Stimulated activated CD8-positive, alpha-beta memory T cell treated with anti-CD3 and anti-CD28 coated beads, Interleukin-15, amount 100 ng/mL, for 4 hours (primary cell): ENCODE measurements around the gene CA5B.
"Not testable (repeated sequence)": the region's sequence is repeated elsewhere in the genome, so short reads cannot be mapped to it uniquely, and the experiment has no call there.

ENCODE experiments used
- DNase-seq, 2 donors: peaks; one replicate each; pipeline ENCODE4 v3.0.0-alpha.2; 2020; ENCODE audit warnings: low read depth in 2 of 2

CA5B gene

GRCh38 chrX:15747626-15748173 lies 9.6 kb downstream of the CA5B start:
- DNase-seq = no peak

GRCh38 chrX:15748841-15749240 lies 10.8 kb downstream of the CA5B start:
- no peak for DNase-seq

- DNase-seq = no peak
These were observed 11.9 kb downstream of the CA5B start for GRCh38 chrX:15749642-15750610.

GRCh38 chrX:15750611-15751154 lies 12.6 kb downstream of the CA5B start:
- DNase-seq = no peak

- DNase-seq = no peak
These were observed 13.2 kb downstream of the CA5B start for GRCh38 chrX:15751155-15751819.

GRCh38 chrX:15755091-15755490 lies 17.0 kb downstream of the CA5B start:
- no peak for DNase-seq

GRCh38 chrX:15758140-15758539 lies 20.1 kb downstream of the CA5B start:
- no peak for DNase-seq

- DNase-seq = not testable (repeated sequence)
These were observed 21.8 kb downstream of the CA5B start for GRCh38 chrX:15759886-15760285.

- no peak for DNase-seq
These were observed 23.6 kb downstream of the CA5B start for GRCh38 chrX:15761564-15762191.

- no peak for DNase-seq
These were observed 31.4 kb downstream of the CA5B start for GRCh38 chrX:15769300-15769954.

GRCh38 chrX:15781961-15782699 lies 44.1 kb downstream of the CA5B start:
- DNase-seq = no peak

GRCh38 chrX:15785176-15785750 lies 47.2 kb downstream of the CA5B start:
- DNase-seq = no peak

- DNase-seq = no peak
These were observed 48.8 kb downstream of the CA5B start for GRCh38 chrX:15786915-15787314.

- DNase-seq = peak; percentile 68 to 88
These were observed 52.1 kb downstream of the CA5B start, which contains the start of gene ZRSR2 for GRCh38 chrX:15789979-15790768. Gene ZRSR2, plus strand, starts transcription at chrX:15790484. Its CDS starts 12 bp downstream, at chrX:15790496.

- no peak for DNase-seq
These were observed 52.8 kb downstream of the CA5B start for GRCh38 chrX:15790769-15791290.

GRCh38 chrX:15797707-15798106 lies 59.6 kb downstream of the CA5B start:
- no peak for DNase-seq

- DNase-seq = no peak
These were observed 66.5 kb downstream of the CA5B start for GRCh38 chrX:15804563-15804962.

GRCh38 chrX:15808254-15808653 lies 70.2 kb downstream of the CA5B start:
- no peak for DNase-seq
